Thyroid gland (tissue), 4 donors: ENCODE data around the gene MYO5C.

Experiments used
- POLR2A ChIP-seq, 2 donors: fragments of 450-650 bp; IDR thresholded peaks; one replicate each; pipeline ENCODE4 v1.6.1; 2017; ENCODE audit warnings: antibody characterized with exemption in 2 of 2, mild to moderate bottlenecking in 2 of 2, moderate library complexity in 1 of 2
- TF ChIP-seq, protein P1 (sequence below), 6 experiments: fragments of 200-600 bp in 3 of 6; fragments of 450-650 bp in 3 of 6; sonication (generic) in 3 of 6; IDR thresholded peaks; one replicate each; pipeline ENCODE4 v1.5.1; 2016 to 2019; ENCODE audit warnings: antibody characterized with exemption in 6 of 6, mild to moderate bottlenecking in 2 of 6, inconsistent platforms in 1 of 6, moderate library complexity in 1 of 6

DNA sequence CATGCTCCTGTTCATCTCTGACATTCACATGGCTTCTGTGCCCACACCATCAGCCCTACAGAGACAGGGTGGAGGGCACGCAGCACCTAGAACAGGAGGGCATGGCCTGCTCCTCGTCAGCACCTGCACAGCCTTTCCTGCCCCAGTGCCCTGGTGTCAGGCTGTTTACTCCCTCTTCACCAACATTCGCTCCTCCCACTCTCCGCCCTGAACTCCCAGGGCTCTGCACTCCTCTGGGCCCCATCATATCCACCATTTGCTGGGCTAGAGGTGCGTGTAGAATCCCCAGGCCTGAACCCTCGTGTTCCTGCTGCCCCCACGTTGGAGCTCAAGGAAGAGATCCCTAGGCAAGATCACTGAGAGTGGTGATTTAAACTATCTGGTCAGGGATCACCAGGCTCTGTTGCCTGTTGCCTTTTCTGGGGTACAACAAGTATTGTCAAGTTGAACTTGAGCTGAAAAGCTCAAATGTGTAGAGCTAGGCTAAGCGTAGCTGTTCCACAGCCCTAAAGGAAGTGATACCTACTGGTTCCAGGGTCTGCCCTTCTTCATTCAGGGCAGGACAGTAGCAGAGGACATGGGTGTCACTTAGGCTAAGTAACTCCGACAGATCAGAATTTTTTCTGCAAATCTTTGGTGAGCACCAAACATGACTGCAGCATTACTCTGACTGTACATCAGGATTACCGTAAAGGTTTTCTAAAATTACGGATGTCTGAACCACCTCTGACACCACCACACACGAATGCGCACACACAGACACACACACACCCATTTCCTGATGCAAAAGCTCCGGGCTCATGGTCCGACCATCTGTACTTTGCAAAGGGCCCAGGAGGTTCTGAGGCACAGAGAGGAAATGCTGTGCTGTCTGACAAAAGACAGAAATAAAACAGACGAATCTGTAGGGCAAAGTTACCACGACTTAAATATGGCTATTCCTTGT is 60.7 kb downstream of the MYO5C start:
- TF ChIP-seq, protein P1, sequence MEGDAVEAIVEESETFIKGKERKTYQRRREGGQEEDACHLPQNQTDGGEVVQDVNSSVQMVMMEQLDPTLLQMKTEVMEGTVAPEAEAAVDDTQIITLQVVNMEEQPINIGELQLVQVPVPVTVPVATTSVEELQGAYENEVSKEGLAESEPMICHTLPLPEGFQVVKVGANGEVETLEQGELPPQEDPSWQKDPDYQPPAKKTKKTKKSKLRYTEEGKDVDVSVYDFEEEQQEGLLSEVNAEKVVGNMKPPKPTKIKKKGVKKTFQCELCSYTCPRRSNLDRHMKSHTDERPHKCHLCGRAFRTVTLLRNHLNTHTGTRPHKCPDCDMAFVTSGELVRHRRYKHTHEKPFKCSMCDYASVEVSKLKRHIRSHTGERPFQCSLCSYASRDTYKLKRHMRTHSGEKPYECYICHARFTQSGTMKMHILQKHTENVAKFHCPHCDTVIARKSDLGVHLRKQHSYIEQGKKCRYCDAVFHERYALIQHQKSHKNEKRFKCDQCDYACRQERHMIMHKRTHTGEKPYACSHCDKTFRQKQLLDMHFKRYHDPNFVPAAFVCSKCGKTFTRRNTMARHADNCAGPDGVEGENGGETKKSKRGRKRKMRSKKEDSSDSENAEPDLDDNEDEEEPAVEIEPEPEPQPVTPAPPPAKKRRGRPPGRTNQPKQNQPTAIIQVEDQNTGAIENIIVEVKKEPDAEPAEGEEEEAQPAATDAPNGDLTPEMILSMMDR (IDR thresholded peaks at IDR 0.05) = no peak
- TF ChIP-seq POLR2A (IDR thresholded peaks at IDR 0.05) = no peak
